SK-N-SH (cell line): ENCODE data around the gene FAM171A2.

Source experiments
- CTCF ChIP-seq: fragments of 200-600 bp; sonication (generic); IDR thresholded peaks from 2 replicates; pipeline ENCODE4 v1.6.1; 2017; ENCODE audit warnings: antibody characterized with exemption, mild to moderate bottlenecking, moderate library complexity
- EP300 ChIP-seq, 2 experiments: IDR thresholded peaks; 2 replicates each; pipeline versions ENCODE4 v1.4.0 to v1.6.1; 2012; ENCODE audit warnings: borderline replicate concordance in 1 of 2, low read depth in 1 of 2, low read length in 1 of 2
- JUND ChIP-seq: IDR thresholded peaks from 2 replicates; pipeline ENCODE4 v1.4.0; 2012
- MXI1 ChIP-seq: IDR thresholded peaks from 2 replicates; pipeline ENCODE4 v1.6.1; 2012; ENCODE audit warnings: mild to moderate bottlenecking, low read depth, low read length, improper control_type of control experiment
- RAD21 ChIP-seq: IDR thresholded peaks from 2 replicates; pipeline ENCODE4 v1.6.1; 2012; ENCODE audit warnings: mild to moderate bottlenecking, low read length
- TAF1 ChIP-seq: IDR thresholded peaks from 2 replicates; pipeline ENCODE4 v1.6.1; 2012; ENCODE audit warnings: low read depth, mild to moderate bottlenecking, low read length, moderate library complexity, borderline replicate concordance
- TCF12 ChIP-seq: IDR thresholded peaks from 2 replicates; pipeline ENCODE4 v1.4.0; 2012
- USF1 ChIP-seq: IDR thresholded peaks from 2 replicates; pipeline ENCODE4 v1.4.0; 2012; ENCODE audit warnings: low read depth, borderline replicate concordance
- TF ChIP-seq, protein P1 (sequence below): IDR thresholded peaks from 2 replicates; pipeline ENCODE4 v1.4.0; 2012; ENCODE audit warnings: low read depth

- TF ChIP-seq CTCF (no peak), JUND (no peak), USF1 (no peak), RAD21 (no peak), MXI1 (no peak), EP300 (IDR thresholded peaks at IDR 0.05; ENCODE audit: borderline replicate concordance in 1 of 2, low read depth in 1 of 2, low read length in 1 of 2) (no peak), TAF1 (no peak), TCF12 (no peak)
- TF ChIP-seq, protein P1, sequence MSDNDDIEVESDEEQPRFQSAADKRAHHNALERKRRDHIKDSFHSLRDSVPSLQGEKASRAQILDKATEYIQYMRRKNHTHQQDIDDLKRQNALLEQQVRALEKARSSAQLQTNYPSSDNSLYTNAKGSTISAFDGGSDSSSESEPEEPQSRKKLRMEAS = no peak
Measured at GRCh38 chr17:44320066-44320465, 43.6 kb downstream of the FAM171A2 start.
